Measurements from ENCODE around the gene PLD6.

- TF ChIP-seq CTCF (IDR thresholded peaks at IDR 0.05) (no peak), POLR2A (IDR thresholded peaks at IDR 0.05) (no peak)
Measured at GRCh38 chr17:17154556-17154955, 51.6 kb downstream of the PLD6 start.

Measured in Peyer's patch (tissue), 4 donors.